CD14-positive monocyte (primary cell): ENCODE measurements around the gene PRKCA. TPM values are rescaled to one million over a fixed set of nuclear protein-coding genes. Genes with fewer than 3 reads are reported as not detected.

Source experiments
- DNase-seq, 3 donors: peaks; one replicate each; pipeline ENCODE4 v3.0.0-alpha.2; 2011 to 2022
- H2AFZ ChIP-seq: 2 replicates; pipeline ENCODE4 v1.6.0; 2012; ENCODE audit warnings: mild to moderate bottlenecking, low read depth, low read length, inconsistent platforms; ENCODE audit not compliant: insufficient read depth, poor library complexity, severe bottlenecking
- H3K27ac ChIP-seq, 2 donors: 1 replicate in 1 of 2; 2 replicates in 1 of 2; pipeline ENCODE4 v1.5.1; 2012 to 2013; ENCODE audit warnings: low read length in 2 of 2, control low read depth in 1 of 2, inconsistent platforms in 1 of 2, low read depth in 1 of 2, mild to moderate bottlenecking in 1 of 2
- H3K27me3 ChIP-seq, 2 donors: one replicate each; pipeline versions ENCODE4 v1.6.0 to v1.6.1; 2011 to 2013; ENCODE audit warnings: low read length in 2 of 2; ENCODE audit not compliant: control insufficient read depth in 2 of 2, insufficient read depth in 2 of 2
- H3K36me3 ChIP-seq, 2 donors: replicated peaks in 1 of 2; 1 replicate in 1 of 2; 2 replicates in 1 of 2; pipeline versions ENCODE4 v1.5.1 to v1.6.1; 2012 to 2013; ENCODE audit warnings: low read length in 2 of 2, control low read depth in 1 of 2, inconsistent platforms in 1 of 2, mild to moderate bottlenecking in 1 of 2; ENCODE audit not compliant: insufficient read depth in 2 of 2, control insufficient read depth in 1 of 2
- H3K4me1 ChIP-seq, 2 donors: 1 replicate in 1 of 2; 2 replicates in 1 of 2; pipeline versions ENCODE4 v1.5.1 to v1.6.1; 2012 to 2013; ENCODE audit warnings: low read length in 2 of 2, control low read depth in 1 of 2, inconsistent platforms in 1 of 2, mild to moderate bottlenecking in 1 of 2, moderate library complexity in 1 of 2; ENCODE audit not compliant: insufficient read depth in 2 of 2, control insufficient read depth in 1 of 2
- H3K4me2 ChIP-seq: replicated peaks from 2 replicates; pipeline ENCODE3; 2012; ENCODE audit warnings: low read length, moderate library complexity, mild to moderate bottlenecking; ENCODE audit not compliant: poor library complexity, severe bottlenecking; ENCODE audit errors: extremely low read depth
- H3K4me3 ChIP-seq, 3 experiments: fragments of 200-600 bp in 1 of 3; sonication (generic) in 1 of 3; replicated peaks in 1 of 3; 1 replicate in 2 of 3; 2 replicates in 1 of 3; pipeline ENCODE4 v1.5.1; 2011 to 2013; ENCODE audit warnings: low read length in 3 of 3, mild to moderate bottlenecking in 3 of 3, control low read depth in 2 of 3, low read depth in 2 of 3, inconsistent platforms in 1 of 3, moderate library complexity in 1 of 3
- H3K79me2 ChIP-seq: 2 replicates; pipeline ENCODE4 v1.6.0; 2012; ENCODE audit warnings: mild to moderate bottlenecking, control low read depth, inconsistent platforms, low read length, moderate library complexity; ENCODE audit not compliant: insufficient read depth
- H3K9ac ChIP-seq: 2 replicates; pipeline ENCODE4 v1.6.0; 2017; ENCODE audit warnings: low read length, mild to moderate bottlenecking; ENCODE audit not compliant: insufficient read depth, poor library complexity, severe bottlenecking
- H3K9me3 ChIP-seq, 2 donors: replicated peaks in 1 of 2; 1 replicate in 1 of 2; 2 replicates in 1 of 2; pipeline versions ENCODE4 v1.5.1 to v1.6.1; 2012 to 2013; ENCODE audit warnings: low read length in 2 of 2, control low read depth in 1 of 2; ENCODE audit not compliant: control insufficient read depth in 1 of 2, insufficient read depth in 1 of 2
- H4K20me1 ChIP-seq: 2 replicates; pipeline ENCODE4 v1.6.0; 2012; ENCODE audit warnings: mild to moderate bottlenecking, low read length, control low read depth, moderate library complexity; ENCODE audit not compliant: insufficient read depth
- H3K27ac Mint-ChIP-seq, 7 donors: one replicate each; pipeline ENCODE4 v1.8.0; 2020; ENCODE audit warnings: mild to moderate bottlenecking in 7 of 7, mixed read lengths in 7 of 7, moderate library complexity in 6 of 7, inconsistent platforms in 2 of 7
- H3K27me3 Mint-ChIP-seq, 3 donors: one replicate each; pipeline ENCODE4 v1.8.0; 2021 to 2022; ENCODE audit warnings: low read depth in 3 of 3, mild to moderate bottlenecking in 3 of 3, mixed read lengths in 3 of 3, moderate library complexity in 3 of 3, inconsistent platforms in 1 of 3
- H3K36me3 Mint-ChIP-seq, 2 donors: one replicate each; pipeline ENCODE4 v1.8.0; 2020; ENCODE audit warnings: mixed read lengths in 2 of 2, inconsistent platforms in 1 of 2, mild to moderate bottlenecking in 1 of 2
- H3K4me1 Mint-ChIP-seq: one replicate; pipeline ENCODE4 v1.8.0; 2020; ENCODE audit warnings: mild to moderate bottlenecking, mixed read lengths
- H3K4me3 Mint-ChIP-seq, 2 donors: one replicate each; pipeline ENCODE4 v1.8.0; 2020; ENCODE audit warnings: mild to moderate bottlenecking in 2 of 2, mixed read lengths in 2 of 2, moderate library complexity in 1 of 2
- H3K9me3 Mint-ChIP-seq, 7 donors: one replicate each; pipeline ENCODE4 v1.8.0; 2020 to 2022; ENCODE audit warnings: mixed read lengths in 7 of 7, mild to moderate bottlenecking in 6 of 7, moderate library complexity in 6 of 7, inconsistent platforms in 2 of 7
- WGBS: methylation state at CpG from one replicate; pipeline ENCODE4 v1.1.5; 2013; ENCODE audit warnings: missing lambda C conversion rate; ENCODE audit not compliant: insufficient coverage; 5-methylcytosine and 5-hydroxymethylcytosine counted together
- intact Hi-C, 2 donors: fragments of 100-400 bp; cut with micrococcal nuclease; formaldehyde crosslinking; loops; one replicate each; pipeline versions ENCODE4 v1.15.0 to v1.15.1; 2023
- polyA plus RNA-seq, 3 donors: library from polyadenylated mRNA; depleted of rRNA in 1 of 3; unstranded in 2 of 3; stranded (reverse) in 1 of 3; fragments of 300-500 nt in 2 of 3; fragments of >200 nt in 1 of 3; fragmentation: Illumina TruSeq in 2 of 3; gene quantifications; 1 replicate in 2 of 3; 2 replicates in 1 of 3; pipeline ENCODE4 v1.2.3, GENCODE V29; 2012 to 2021
- TF ChIP-seq, protein P1 (sequence below): fragments of 200-600 bp; IDR thresholded peaks from one replicate; pipeline ENCODE4 v1.8.0; 2022; ENCODE audit warnings: antibody characterized with exemption, mild to moderate bottlenecking

Gene PRKCA
- polyA plus RNA-seq, 3 donors, result 0.22 to 7.1 (median 0.30) TPM

- Histone ChIP-seq H3K4me1 (no peaks in the 10 kb centered on the region), H3K27ac (no peak overlapping the region), H3K27me3 (no peaks in the 10 kb centered on the region), H2AFZ (no peak overlapping the region), H3K4me3 (no peak overlapping the region), H3K9me3 (no peaks in the 10 kb centered on the region), H3K79me2 (no peaks in the 10 kb centered on the region), H3K36me3 (no peaks in the 10 kb centered on the region), H4K20me1 (no peaks in the 10 kb centered on the region), H3K9ac (no peak overlapping the region), H3K4me2 (no peak overlapping the region)
- DNase-seq, result no peak
- H3K36me3 Mint-ChIP-seq, result no peaks in the 10 kb centered on the region
- TF ChIP-seq, protein P1, sequence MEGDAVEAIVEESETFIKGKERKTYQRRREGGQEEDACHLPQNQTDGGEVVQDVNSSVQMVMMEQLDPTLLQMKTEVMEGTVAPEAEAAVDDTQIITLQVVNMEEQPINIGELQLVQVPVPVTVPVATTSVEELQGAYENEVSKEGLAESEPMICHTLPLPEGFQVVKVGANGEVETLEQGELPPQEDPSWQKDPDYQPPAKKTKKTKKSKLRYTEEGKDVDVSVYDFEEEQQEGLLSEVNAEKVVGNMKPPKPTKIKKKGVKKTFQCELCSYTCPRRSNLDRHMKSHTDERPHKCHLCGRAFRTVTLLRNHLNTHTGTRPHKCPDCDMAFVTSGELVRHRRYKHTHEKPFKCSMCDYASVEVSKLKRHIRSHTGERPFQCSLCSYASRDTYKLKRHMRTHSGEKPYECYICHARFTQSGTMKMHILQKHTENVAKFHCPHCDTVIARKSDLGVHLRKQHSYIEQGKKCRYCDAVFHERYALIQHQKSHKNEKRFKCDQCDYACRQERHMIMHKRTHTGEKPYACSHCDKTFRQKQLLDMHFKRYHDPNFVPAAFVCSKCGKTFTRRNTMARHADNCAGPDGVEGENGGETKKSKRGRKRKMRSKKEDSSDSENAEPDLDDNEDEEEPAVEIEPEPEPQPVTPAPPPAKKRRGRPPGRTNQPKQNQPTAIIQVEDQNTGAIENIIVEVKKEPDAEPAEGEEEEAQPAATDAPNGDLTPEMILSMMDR, result no peak
- H3K4me3 Mint-ChIP-seq, result no peak overlapping the region
- no peaks in the 10 kb centered on the region for H3K9me3 Mint-ChIP-seq
- WGBS, result 88% methylated on average over 1 of the region's 2 CpGs
- intact Hi-C loops, result no loop called here
- peaks cover 4% of the 10 kb centered on the region for H3K4me1 Mint-ChIP-seq
- peaks cover 14 to 35% (median 26%) of the 10 kb centered on the region in 3 donors for H3K27me3 Mint-ChIP-seq
- H3K27ac Mint-ChIP-seq, result no peak overlapping the region
Measured at GRCh38 chr17:66283971-66284370, 18.4 kb upstream of the PRKCA start.

GRCh38 chr17:66285149-66285548 lies 17.3 kb upstream of the PRKCA start:
- TF ChIP-seq, protein P1, result no peak
- Mint-ChIP-seq H3K4me1 (peaks cover 5% of the 10 kb centered on the region), H3K27ac (no peak overlapping the region), H3K36me3 (no peaks in the 10 kb centered on the region), H3K27me3 (peaks cover 14 to 35% (median 28%) of the 10 kb centered on the region in 3 donors), H3K9me3 (no peaks in the 10 kb centered on the region), H3K4me3 (no peak overlapping the region)
- DNase-seq, result no peak
- H3K9ac ChIP-seq, result no peak overlapping the region
- 100% methylated on average over 1 of the region's 2 CpGs for WGBS
- H3K27me3 ChIP-seq, result peaks cover 0 to 2% of the 10 kb centered on the region in 2 donors
- no peaks in the 10 kb centered on the region for H3K36me3 ChIP-seq
- H3K9me3 ChIP-seq, result no peaks in the 10 kb centered on the region
- H3K4me3 ChIP-seq, result no peak overlapping the region
- H3K4me1 ChIP-seq, result no peaks in the 10 kb centered on the region
- intact Hi-C loops, result no loop called here
- no peak overlapping the region for H3K27ac ChIP-seq
- no peaks in the 10 kb centered on the region for H3K79me2 ChIP-seq
- no peak overlapping the region for H2AFZ ChIP-seq
- H3K4me2 ChIP-seq, result no peak overlapping the region
- H4K20me1 ChIP-seq, result no peaks in the 10 kb centered on the region
